NCI-H510A (cell line): Measurements from ENCODE around the gene PAX3.
A peak's percentile ranks its signal among the peaks of the same experiment; 100 is the strongest.
"Not testable (repeated sequence)": the region's sequence is repeated elsewhere in the genome, so short reads cannot be mapped to it uniquely, and the experiment has no call there.

Experiments used
- DNase-seq: peaks from one replicate; lab custom pipeline; 2025; lab: John Stamatoyannopoulos, UW

The PAX3 gene

GRCh38 chr2:222213049-222213448, 85.7 kb downstream of the PAX3 start:
- no peak for DNase-seq

- DNase-seq = no peak
Measured at GRCh38 chr2:222212571-222212970, 86.2 kb downstream of the PAX3 start.

- no peak for DNase-seq
Measured at GRCh38 chr2:222208010-222208690, 90.6 kb downstream of the PAX3 start.

GRCh38 chr2:222205136-222205535, 93.7 kb downstream of the PAX3 start:
- no peak for DNase-seq

- DNase-seq = no peak
Measured at GRCh38 chr2:222203041-222203440, 95.8 kb downstream of the PAX3 start.

GRCh38 chr2:222196159-222196558, 102.6 kb downstream of the PAX3 start:
- no peak for DNase-seq

- no peak for DNase-seq
Measured at GRCh38 chr2:222194669-222195068, 104.1 kb downstream of the PAX3 start.

GRCh38 chr2:222193328-222193983, 105.3 kb downstream of the PAX3 start:
- DNase-seq = no peak

- no peak for DNase-seq
Measured at GRCh38 chr2:222180619-222181018, 118.2 kb downstream of the PAX3 start.

GRCh38 chr2:222179592-222179991, 119.2 kb downstream of the PAX3 start:
- peak; percentile 28 for DNase-seq

GRCh38 chr2:222178450-222178849, 120.3 kb downstream of the PAX3 start:
- DNase-seq = no peak

GRCh38 chr2:222176890-222177289, 121.9 kb downstream of the PAX3 start:
- no peak for DNase-seq

GRCh38 chr2:222174450-222174849, 124.3 kb downstream of the PAX3 start:
- no peak for DNase-seq

GRCh38 chr2:222169346-222169745, 129.5 kb downstream of the PAX3 start:
- no peak for DNase-seq

- DNase-seq = no peak
Measured at GRCh38 chr2:222167762-222168161, 131.0 kb downstream of the PAX3 start.

- no peak for DNase-seq
Measured at GRCh38 chr2:222160944-222161343, 137.9 kb downstream of the PAX3 start.

GRCh38 chr2:222160125-222160524, 138.7 kb downstream of the PAX3 start:
- DNase-seq = no peak

GRCh38 chr2:222159221-222159620, 139.6 kb downstream of the PAX3 start:
- DNase-seq = no peak

- not testable (repeated sequence) for DNase-seq
Measured at GRCh38 chr2:222155003-222155664, 143.7 kb downstream of the PAX3 start.
